ENCODE data around the gene MOSMO.

MOSMO gene

DNA sequence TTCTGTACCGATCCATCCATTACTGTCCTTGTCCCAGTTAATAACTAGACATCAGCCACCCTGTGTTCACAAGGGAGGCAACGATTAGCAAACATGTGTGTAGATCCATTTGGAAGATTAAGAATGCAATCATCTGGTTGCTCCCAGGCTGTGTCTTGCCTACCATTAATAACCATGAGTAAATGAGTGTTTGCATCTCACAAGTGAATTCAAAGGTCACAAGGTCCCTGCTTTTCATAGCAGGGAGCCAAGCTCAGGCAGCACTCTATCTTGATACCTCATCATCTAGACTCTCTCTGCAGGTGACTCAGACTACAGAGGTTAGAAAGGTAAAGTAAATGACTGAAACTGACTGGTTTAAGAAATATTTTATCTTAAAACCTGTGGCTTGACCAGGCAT, 109.7 kb downstream of the MOSMO start:
- no peaks in the 10 kb centered on the region for H3K36me3 Mint-ChIP-seq (ENCODE audit: low read depth)
- H3K4me1 Mint-ChIP-seq, result no peaks in the 10 kb centered on the region
- no peak overlapping the region for H3K4me3 Mint-ChIP-seq
- TF ChIP-seq, protein P1, sequence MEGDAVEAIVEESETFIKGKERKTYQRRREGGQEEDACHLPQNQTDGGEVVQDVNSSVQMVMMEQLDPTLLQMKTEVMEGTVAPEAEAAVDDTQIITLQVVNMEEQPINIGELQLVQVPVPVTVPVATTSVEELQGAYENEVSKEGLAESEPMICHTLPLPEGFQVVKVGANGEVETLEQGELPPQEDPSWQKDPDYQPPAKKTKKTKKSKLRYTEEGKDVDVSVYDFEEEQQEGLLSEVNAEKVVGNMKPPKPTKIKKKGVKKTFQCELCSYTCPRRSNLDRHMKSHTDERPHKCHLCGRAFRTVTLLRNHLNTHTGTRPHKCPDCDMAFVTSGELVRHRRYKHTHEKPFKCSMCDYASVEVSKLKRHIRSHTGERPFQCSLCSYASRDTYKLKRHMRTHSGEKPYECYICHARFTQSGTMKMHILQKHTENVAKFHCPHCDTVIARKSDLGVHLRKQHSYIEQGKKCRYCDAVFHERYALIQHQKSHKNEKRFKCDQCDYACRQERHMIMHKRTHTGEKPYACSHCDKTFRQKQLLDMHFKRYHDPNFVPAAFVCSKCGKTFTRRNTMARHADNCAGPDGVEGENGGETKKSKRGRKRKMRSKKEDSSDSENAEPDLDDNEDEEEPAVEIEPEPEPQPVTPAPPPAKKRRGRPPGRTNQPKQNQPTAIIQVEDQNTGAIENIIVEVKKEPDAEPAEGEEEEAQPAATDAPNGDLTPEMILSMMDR (IDR thresholded peaks at IDR 0.05; ENCODE audit: unreplicated experiment in 3 of 3), result no peak
- H3K27ac Mint-ChIP-seq, result no peak overlapping the region
- peaks cover 11% of the 10 kb centered on the region for H3K27me3 Mint-ChIP-seq (ENCODE audit: low read depth)
- no peaks in the 10 kb centered on the region for H3K9me3 Mint-ChIP-seq

DNA sequence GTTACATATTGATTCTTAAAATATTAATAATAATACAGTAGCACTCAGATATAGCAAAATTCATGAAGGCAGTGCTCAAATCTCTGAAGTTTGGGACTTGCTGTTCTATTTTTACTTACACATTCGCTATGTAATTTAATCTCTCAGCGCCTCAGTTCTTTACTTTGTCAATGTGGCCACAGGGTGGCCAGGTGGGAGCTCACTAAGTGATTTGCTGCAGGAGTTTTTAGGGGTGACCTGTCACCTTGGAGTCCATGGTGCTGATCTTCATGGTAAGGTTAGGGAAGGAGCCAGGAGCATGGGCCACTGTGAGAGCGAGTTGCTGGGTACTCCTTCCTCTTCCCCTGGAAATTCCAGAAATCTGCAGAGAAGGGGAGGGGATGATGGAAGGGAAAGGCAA, 112.5 kb downstream of the MOSMO start:
- TF ChIP-seq, protein P1 (IDR thresholded peaks at IDR 0.05; ENCODE audit: unreplicated experiment in 3 of 3), result no peak
- no peak overlapping the region for H3K27ac Mint-ChIP-seq
- H3K9me3 Mint-ChIP-seq, result no peaks in the 10 kb centered on the region
- no peaks in the 10 kb centered on the region for H3K36me3 Mint-ChIP-seq (ENCODE audit: low read depth)
- no peak overlapping the region for H3K4me3 Mint-ChIP-seq
- no peaks in the 10 kb centered on the region for H3K4me1 Mint-ChIP-seq
- peaks cover 13% of the 10 kb centered on the region for H3K27me3 Mint-ChIP-seq (ENCODE audit: low read depth)

DNA sequence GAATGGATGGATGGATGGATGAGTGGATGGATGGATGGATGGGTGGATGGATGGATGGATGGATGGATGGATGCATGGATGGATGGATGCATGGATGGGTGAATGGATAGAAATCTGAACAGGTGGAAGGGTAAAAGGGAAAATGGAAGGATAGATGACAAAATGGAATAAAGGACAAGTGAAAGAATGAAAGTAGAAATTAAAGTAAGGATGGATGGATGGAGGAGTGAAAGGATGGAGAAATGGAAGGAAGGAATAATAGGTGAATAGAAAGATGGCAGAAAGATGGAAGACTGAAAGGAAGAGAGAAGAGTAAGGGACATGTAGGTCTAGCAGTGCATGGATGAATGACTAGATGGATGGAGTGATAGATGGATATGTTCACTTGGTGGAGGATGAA, 114.3 kb downstream of the MOSMO start:
- Mint-ChIP-seq H3K36me3 (ENCODE audit: low read depth) (no peaks in the 10 kb centered on the region), H3K9me3 (no peaks in the 10 kb centered on the region), H3K27ac (no peak overlapping the region), H3K4me3 (no peak overlapping the region), H3K4me1 (no peaks in the 10 kb centered on the region), H3K27me3 (ENCODE audit: low read depth) (peaks cover 9% of the 10 kb centered on the region)
- TF ChIP-seq, protein P1 (IDR thresholded peaks at IDR 0.05; ENCODE audit: unreplicated experiment in 3 of 3), result no peak

DNA sequence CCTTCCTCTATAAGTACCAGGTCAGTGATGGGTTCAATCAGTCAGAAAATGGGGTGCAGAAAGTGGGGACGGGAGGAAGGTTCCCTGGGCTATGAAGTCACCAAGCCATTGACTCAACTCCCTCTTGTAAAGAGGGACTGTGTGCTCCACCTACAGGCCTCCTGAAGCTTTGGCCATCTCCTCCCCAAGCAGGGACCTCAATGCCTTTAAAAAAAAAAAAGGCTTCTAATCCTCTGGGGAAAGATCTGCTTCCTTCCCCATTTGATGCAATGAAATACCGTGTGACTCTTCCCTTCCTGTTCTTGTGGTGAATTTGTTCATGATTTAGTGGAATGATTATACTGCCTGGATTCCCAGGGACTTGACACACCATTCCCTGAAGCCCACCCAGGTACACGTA, 115.2 kb downstream of the MOSMO start:
- TF ChIP-seq, protein P1 (IDR thresholded peaks at IDR 0.05; ENCODE audit: unreplicated experiment in 3 of 3), result no peak
- no peaks in the 10 kb centered on the region for H3K36me3 Mint-ChIP-seq (ENCODE audit: low read depth)
- H3K4me3 Mint-ChIP-seq, result no peak overlapping the region
- H3K27ac Mint-ChIP-seq, result no peak overlapping the region
- peaks cover 9% of the 10 kb centered on the region for H3K27me3 Mint-ChIP-seq (ENCODE audit: low read depth)
- no peaks in the 10 kb centered on the region for H3K9me3 Mint-ChIP-seq
- H3K4me1 Mint-ChIP-seq, result no peaks in the 10 kb centered on the region

DNA sequence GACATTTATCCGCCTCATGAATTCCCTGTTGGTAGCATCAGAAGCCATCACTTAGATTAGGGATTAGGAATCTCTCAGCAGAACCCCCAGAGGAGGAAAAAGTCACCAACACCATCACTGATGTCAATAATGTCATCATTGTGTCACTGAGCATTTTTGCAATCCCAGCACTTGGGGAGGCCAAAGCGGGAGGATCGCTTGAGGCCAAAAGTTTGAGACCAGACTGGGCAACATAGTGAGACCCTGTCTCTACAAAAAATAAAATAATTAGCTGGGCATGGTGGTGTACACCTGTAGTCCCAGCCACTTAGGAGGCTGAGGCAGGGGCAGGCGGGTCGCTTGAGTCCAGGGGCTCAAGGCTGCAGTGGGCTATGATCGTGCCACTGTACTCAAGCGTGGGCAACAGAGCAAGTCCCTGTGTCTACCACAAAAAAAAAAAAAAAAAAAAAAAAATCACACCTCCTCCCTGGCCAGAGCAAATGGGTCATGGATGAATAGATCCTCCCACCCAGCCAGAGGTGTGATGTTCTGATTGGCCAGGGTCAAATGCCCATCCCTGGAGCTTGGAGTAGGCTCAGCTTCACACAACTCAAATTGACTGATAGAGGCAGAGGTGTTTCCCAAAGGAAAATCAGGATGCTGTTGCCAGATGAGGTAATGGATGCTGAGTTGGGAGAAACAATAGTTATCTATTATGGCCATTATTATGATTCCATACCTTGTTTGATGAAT, 116.0 kb downstream of the MOSMO start:
- Mint-ChIP-seq H3K9me3 (peaks cover 4% of the 10 kb centered on the region), H3K4me1 (no peaks in the 10 kb centered on the region), H3K27me3 (ENCODE audit: low read depth) (peaks cover 9% of the 10 kb centered on the region), H3K27ac (no peak overlapping the region), H3K36me3 (ENCODE audit: low read depth) (no peaks in the 10 kb centered on the region), H3K4me3 (no peak overlapping the region)
- TF ChIP-seq, protein P1 (IDR thresholded peaks at IDR 0.05; ENCODE audit: unreplicated experiment in 3 of 3), result no peak
